T-helper 1 cell treated with Interleukin-12 subunit alpha and Interleukin-12 subunit beta and Interleukin-4 antibody, amounts not matched to agents 30 μg/mL and 1 μg/mL, for 36 hours (primary cell): ENCODE measurements around the gene SASH3.

ENCODE experiments used
- H3K27ac Mint-ChIP-seq: one replicate; pipeline ENCODE4 v1.8.0; 2021; ENCODE audit warnings: mild to moderate bottlenecking, mixed read lengths
- H3K27me3 Mint-ChIP-seq: one replicate; pipeline ENCODE4 v1.8.0; 2021; ENCODE audit warnings: low read depth, mixed read lengths
- H3K36me3 Mint-ChIP-seq: one replicate; pipeline ENCODE4 v1.8.0; 2021; ENCODE audit warnings: low read depth, mixed read lengths
- H3K4me1 Mint-ChIP-seq: one replicate; pipeline ENCODE4 v1.8.0; 2021; ENCODE audit warnings: low read depth, mixed read lengths
- H3K4me3 Mint-ChIP-seq: one replicate; pipeline ENCODE4 v1.8.0; 2021; ENCODE audit warnings: mild to moderate bottlenecking, moderate library complexity, mixed read lengths
- H3K9me3 Mint-ChIP-seq: one replicate; pipeline ENCODE4 v1.8.0; 2021; ENCODE audit warnings: mixed read lengths

The SASH3 gene

DNA sequence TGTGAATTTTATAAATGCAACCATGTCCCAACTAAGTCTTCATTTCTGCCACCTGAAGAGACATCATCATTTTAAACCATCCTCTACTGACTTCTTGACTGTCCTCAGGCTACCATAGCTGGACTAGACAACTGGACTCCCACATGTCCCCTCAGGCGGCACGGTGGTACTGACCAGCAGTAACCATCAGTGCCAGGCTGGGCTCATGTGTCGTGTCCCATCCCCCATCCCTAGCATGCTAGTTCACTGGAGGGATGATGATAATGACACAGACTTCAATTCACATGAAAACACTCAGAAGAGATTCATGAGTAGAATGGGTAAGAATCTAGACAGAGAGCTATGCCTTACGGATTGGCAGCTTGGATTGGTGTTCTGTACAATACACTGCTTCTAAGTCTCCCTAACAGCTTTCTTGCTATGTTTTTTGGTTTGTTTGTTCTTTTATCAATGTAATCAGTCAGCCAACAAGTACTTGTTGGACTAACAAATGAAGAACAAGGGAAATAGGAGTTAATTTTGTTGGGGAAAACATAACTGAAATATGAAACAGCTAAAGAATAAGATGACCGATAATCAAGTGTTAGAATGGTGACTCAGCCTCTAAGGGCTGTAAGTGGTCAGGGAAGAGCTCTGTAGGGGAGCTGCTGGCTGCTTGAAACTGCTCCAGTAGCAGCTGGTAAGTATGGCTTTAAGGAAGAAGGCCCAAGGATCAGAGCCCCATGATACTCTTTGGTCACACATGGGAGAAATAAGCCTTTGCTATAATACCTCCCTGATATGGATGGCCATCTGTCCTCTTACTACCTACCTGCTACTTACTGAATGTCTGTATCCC, 53.6 kb downstream of the SASH3 start:
- no peaks in the 10 kb centered on the region for H3K27me3 Mint-ChIP-seq
- H3K4me3 Mint-ChIP-seq: no peak overlapping the region
- peaks cover 3% of the 10 kb centered on the region for H3K4me1 Mint-ChIP-seq
- H3K9me3 Mint-ChIP-seq: no peaks in the 10 kb centered on the region
- H3K36me3 Mint-ChIP-seq: peaks cover 6% of the 10 kb centered on the region
- H3K27ac Mint-ChIP-seq: no peak overlapping the region

DNA sequence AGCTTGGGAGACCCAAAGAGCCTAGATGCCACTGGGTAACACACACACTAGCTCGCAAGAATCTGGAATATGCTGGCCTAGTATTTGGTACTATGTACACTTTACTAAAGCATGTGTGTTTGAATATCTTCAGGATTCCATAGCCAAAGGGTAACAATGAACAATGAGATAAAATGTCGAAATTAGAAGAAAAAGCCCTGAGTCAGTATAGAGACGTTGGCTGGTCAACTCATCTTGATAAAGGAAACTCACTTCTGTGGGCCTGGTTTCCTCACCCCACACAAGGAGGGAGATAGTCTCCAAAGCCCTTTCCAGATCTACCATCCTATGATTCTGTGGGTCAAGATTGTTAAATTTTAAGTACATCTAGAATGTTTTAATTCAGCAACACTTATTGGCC, 57.1 kb downstream of the SASH3 start:
- peaks cover 3% of the 10 kb centered on the region for H3K36me3 Mint-ChIP-seq
- H3K27ac Mint-ChIP-seq: no peak overlapping the region
- peaks cover 5% of the 10 kb centered on the region for H3K4me1 Mint-ChIP-seq
- no peaks in the 10 kb centered on the region for H3K9me3 Mint-ChIP-seq
- no peaks in the 10 kb centered on the region for H3K27me3 Mint-ChIP-seq
- no peak overlapping the region for H3K4me3 Mint-ChIP-seq

DNA sequence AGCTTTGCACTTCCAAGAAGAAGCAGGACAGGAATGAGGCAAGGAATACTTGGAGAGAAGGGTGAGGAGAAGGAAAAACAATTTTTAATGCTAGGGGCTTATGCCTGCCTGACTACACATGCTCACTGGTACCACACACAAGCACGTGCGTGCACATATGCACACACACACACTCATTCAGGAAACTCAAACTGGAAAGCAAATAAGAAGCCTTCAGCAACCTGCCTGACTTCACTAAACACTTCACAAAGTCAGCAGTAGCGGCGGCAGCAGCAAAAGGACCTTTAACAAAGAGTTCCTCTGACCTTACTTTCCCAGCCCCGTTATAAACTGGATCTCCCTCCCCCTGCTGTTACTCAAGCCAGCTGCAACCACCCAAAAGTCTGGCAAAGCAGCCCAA, 60.6 kb downstream of the SASH3 start:
- H3K4me1 Mint-ChIP-seq: peaks cover 15% of the 10 kb centered on the region
- no peak overlapping the region for H3K27ac Mint-ChIP-seq
- no peak overlapping the region for H3K4me3 Mint-ChIP-seq
- no peaks in the 10 kb centered on the region for H3K27me3 Mint-ChIP-seq
- H3K36me3 Mint-ChIP-seq: peaks cover 3% of the 10 kb centered on the region
- no peaks in the 10 kb centered on the region for H3K9me3 Mint-ChIP-seq

DNA sequence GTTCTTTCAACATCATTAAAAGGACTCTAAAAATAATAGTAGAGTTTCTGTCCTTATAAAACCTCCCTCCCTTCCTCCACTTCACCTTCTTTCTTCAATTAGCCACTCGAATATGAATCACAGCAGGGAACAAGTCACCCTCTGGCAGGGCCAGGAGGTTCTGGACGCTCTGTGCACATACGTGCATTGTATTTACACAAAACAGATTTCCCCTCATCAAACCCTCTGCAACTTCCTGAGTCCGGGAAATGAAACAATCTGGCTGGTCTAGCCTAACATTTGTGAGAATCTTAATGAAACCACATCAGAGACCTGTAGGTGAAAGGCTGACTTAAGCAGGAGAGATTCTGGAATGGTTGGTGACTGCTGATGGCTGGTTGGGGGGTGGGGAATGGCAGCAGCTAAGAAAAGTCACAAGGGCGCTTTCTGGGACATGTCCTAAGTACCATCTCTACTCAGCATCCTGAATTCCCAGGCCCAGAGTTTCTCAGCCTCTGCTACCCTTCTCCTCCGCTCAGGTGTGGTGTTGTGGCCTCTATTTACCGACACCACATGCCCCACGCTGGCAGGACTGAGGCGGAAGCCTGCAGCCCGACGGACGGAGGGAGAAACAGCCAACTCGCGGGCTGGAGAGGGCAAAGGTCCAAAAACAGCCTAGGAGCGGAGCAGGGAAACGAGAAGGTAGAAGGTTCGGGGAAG, 62.9 kb downstream of the SASH3 start:
- Mint-ChIP-seq H3K4me1 (peaks cover 12% of the 10 kb centered on the region), H3K27me3 (no peaks in the 10 kb centered on the region), H3K4me3 (peak overlapping the region; percentile 85), H3K9me3 (no peaks in the 10 kb centered on the region), H3K27ac (peak overlapping the region; percentile 80), H3K36me3 (no peaks in the 10 kb centered on the region)

DNA sequence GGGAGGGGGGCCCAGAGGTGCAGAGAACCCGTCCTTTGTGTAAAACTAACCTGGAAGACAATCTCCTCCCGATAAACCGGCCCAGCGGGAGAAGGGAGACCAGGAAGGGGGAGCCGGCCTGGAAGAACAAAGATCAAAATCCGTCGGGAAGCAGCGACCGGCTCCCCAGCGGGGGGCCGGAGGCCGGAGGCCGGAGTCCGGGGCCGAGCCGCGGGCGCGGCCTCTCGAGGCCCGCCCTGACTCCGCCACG, 63.4 kb downstream of the SASH3 start:
- H3K27ac Mint-ChIP-seq: peak overlapping the region; percentile 80
- peak overlapping the region; percentile 85 for H3K4me3 Mint-ChIP-seq
- no peaks in the 10 kb centered on the region for H3K9me3 Mint-ChIP-seq
- no peaks in the 10 kb centered on the region for H3K36me3 Mint-ChIP-seq
- peaks cover 12% of the 10 kb centered on the region for H3K4me1 Mint-ChIP-seq
- H3K27me3 Mint-ChIP-seq: no peaks in the 10 kb centered on the region

DNA sequence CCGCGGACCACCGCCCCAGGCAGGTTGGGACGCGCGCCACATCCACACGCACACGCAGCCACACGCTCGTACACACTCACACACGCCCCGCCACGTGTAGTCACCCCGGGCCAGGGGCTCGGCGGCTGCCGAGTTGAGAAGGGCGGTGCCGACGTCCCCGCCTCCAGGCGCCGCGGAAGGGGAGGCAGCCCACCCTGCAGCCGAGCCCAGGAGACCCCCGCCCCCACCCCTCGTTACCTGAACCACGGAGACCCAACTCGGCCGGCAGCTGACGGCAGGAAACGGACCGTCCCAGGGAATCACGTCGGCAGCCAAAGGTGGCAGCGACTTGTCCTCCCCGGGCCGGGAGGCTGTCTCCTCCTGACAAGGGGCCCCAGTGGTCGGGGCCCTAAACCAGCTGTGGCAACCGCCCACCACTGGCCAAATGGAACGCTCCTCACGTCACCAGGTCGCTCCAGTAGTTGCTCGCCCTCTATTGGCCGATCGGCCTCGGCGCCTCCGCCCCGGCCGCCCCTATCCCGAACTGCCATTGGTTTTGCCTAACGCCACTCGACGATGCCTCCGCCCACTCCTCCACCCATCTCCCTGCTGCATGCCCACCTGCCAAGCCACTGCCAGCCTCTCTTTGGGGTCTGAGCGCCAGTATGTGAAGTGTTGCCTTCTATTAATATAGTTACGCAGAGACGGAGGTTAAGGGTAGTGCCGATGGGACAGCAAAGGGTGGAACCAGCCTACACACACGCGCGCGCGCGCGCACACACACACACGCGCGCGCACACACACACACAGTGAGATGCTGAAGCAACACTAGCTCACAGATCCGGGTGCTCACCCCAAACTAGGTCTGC, 63.9 kb downstream of the SASH3 start, which contains the start of gene ZDHHC9:
ZDHHC9 (minus strand) TSS at position 428 of the 848 bp plus-strand sequence. CDS start 1,941 bp downstream, outside the sequence.
- Mint-ChIP-seq H3K4me1 (peaks cover 12% of the 10 kb centered on the region), H3K27me3 (no peaks in the 10 kb centered on the region), H3K4me3 (peak within 1 kb of the TSS; percentile 89), H3K9me3 (no peaks in the 10 kb centered on the region), H3K36me3 (no peaks in the 10 kb centered on the region), H3K27ac (peak within 1 kb of the TSS; percentile 80)
